Left renal cortex interstitium (tissue), 4 donors: Measurements from ENCODE around the gene ZNF613. TPM values are rescaled to one million over a fixed set of nuclear protein-coding genes. Genes with fewer than 3 reads are reported as not detected.
"Not testable (repeated sequence)": the region's sequence is repeated elsewhere in the genome, so short reads cannot be mapped to it uniquely, and the experiment has no call there.

Experiments used
- DNase-seq, 4 donors: peaks; one replicate each; pipeline ENCODE4 v3.0.0-alpha.2; 2013; ENCODE audit warnings: low read depth in 4 of 4, low spot score in 2 of 4, missing footprints in 1 of 4
- polyA plus RNA-seq, 4 donors: library from polyadenylated mRNA; unstranded; fragments of 120-200 nt; gene quantifications; one replicate each; pipeline ENCODE4 v1.2.1, GENCODE V29; 2013; ENCODE audit not compliant: insufficient read length in 4 of 4

ZNF613 gene
- polyA plus RNA-seq, 4 donors = 13.4 to 16.0 (median 14.4) TPM

DNA sequence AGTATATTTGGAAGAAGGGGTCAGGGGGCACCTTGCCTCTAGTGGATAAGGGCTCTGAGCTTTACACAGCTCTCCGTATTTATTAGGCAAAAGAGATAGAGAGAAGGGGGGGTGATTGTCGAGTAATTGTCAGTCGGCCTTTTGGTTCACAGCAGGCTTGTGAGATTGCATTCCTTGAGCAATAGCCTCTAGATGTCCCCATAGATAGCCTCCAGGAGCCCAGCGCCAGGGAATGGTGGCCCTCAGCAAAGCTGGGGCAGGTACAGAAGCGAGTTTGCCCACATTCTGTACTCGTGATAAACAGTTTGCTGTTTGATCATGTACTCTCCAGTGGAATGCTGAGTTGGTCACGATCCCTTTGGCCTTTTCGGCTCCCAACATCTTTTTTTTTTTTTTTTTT, 4.6 kb downstream of the ZNF613 start:
- DNase-seq = no peak

- DNase-seq = no peak
Observed at GRCh38 chr19:51938936-51939335, 11.7 kb downstream of the ZNF613 start.

GRCh38 chr19:51944798-51945552, 17.7 kb downstream of the ZNF613 start:
- DNase-seq = no peak

DNA sequence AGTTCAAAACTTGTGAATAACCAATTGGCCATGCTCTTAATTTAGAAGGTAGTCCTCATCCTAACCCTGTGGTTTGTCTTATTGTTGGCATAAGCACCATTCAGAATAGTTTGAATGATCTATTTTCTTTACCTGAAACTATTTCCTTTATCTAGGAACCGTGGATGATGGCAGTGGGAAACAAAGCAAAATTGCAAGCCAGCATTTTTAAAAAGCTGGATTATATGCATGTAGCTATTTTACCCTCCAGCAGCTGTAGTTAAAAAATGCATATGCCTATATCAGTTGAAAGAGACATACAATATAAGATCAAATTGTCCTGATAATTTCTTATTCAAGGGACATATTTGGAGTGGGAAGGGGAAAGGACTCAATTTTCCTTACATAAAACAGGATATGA, 19.3 kb downstream of the ZNF613 start:
- DNase-seq = no peak

DNA sequence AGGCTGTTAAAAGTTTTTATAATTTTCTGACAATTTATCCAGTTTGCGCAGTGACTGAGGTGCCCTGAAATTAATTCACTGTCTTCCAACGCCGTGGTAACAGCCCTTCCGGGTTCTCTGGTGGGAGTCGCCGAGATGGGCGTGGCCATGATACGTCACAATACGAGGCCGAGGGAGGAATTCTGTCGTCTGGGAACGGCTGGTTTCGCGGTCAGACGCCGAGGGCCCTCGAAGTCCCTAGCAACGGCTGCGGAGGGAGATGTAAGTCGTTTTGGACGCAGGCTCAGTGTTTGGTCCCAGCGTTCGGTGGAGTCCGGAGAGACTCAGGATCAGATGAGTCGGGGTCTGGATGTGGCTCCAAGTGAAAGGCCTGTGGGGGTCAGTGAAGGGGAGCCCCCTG, 21.7 kb downstream of the ZNF613 start:
- DNase-seq = peak in 3 of 4 donors; percentile 62 to 68 (median 64)

GRCh38 chr19:51957846-51958245, 30.6 kb downstream of the ZNF613 start:
- not testable (repeated sequence) for DNase-seq

DNA sequence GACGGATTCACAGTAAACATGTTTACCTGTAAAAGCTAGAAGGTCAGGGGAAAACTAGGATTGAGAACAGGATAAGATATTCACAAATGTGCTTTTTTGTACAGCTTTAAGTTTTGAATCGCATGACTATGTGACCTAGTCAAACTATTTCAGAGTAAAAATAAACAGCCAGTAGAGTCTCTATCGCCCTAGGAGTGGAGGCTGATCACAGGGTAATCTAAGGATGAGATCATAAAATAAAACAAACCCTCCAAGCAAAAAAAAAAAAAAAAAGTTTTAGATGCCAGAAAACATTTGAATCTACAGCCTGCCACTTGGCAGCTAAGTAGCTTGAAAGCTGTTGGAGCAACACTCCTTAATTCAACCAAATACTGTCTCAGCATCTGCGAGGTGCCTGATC, 32.5 kb downstream of the ZNF613 start:
- no peak for DNase-seq

DNA sequence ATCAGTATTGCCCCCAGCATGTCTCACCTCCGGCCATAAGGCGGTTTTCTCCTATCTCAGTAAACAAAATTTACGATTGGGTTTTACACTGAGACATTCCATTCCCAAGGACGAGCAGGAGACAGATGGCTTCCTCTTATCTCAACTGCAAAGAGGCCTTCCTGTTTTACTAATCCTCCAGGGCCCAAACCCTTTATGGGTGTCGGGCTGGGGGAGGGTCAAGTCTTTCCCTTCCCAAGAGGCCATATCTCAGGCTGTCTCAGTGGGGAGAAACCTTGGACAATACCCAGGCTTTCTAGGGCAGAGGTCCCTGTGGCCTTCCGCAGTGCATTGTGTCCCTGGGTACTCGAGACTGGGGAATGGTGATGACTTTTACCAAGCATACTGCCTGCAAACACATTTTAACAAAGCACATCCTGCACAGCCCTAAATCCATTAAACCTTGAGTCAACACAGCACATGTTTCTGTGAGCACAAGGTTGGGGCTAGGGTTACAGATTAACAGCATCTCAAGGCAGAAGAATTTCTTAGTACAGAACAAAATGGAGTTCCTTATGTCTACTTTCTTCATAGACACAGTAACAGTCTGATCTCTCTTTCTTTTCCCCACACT, 33.5 kb downstream of the ZNF613 start:
- DNase-seq = not testable (repeated sequence)

- DNase-seq = no peak
Observed at GRCh38 chr19:51965583-51965982, 38.3 kb downstream of the ZNF613 start.

- no peak for DNase-seq
Observed at GRCh38 chr19:51970718-51971117, 43.4 kb downstream of the ZNF613 start.

DNA sequence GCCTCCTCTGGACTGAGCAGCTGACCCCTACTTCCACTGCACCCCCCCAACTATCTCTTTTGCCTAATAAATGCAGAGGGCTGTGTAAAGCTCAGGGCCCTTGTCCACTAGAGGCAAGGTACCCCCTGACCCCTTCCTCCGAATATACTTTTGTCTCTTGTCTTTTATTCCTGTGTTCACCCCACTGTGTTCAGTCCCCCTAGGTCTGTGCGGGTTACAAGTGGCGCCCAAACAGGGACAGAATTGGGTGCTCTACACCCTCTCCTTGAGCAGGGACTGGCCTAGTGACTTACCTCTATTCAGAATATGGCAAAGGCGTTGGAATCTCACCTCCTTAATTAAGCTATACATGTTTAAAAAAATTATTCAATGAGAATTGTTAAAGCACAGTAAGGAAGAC, 44.4 kb downstream of the ZNF613 start:
- DNase-seq = no peak

DNA sequence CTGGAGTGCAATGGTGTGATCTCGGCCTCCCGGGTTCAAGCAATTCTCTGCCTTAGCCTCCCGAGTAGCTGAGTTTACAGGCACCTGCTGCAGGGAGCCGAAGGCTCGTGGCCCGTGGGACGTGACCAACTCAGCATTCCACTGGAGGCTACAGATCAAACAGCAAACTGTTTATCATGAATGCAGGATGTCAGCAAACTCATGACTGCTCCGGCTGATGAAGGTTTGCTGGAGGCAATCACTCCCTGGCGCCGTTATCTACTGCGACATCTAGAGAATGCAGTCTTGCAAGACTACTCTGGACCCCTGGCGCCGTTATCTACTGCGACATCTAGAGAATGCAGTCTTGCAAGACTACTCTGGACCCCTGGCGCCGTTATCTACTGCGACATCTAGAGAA, 48.5 kb downstream of the ZNF613 start:
- DNase-seq = not testable (repeated sequence)

DNA sequence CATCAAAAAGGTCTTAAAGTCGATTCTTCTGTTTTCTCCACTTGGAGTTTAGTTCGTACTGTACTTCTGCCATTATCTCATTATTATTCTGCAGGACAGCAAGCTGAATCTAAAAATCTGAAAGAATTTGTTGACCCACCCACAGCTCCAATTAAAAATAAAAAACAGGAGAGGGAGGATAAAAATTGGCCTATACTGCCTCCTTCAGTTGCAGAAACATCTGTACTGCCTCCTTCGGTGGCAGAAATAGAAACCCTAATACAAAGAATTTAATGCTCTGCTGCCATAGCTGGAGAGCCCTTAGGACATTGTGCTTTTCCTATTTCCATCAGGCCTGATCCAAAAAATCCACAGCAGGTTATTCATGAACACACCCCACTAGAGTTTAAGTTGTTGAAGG, 49.6 kb downstream of the ZNF613 start:
- no peak for DNase-seq

DNA sequence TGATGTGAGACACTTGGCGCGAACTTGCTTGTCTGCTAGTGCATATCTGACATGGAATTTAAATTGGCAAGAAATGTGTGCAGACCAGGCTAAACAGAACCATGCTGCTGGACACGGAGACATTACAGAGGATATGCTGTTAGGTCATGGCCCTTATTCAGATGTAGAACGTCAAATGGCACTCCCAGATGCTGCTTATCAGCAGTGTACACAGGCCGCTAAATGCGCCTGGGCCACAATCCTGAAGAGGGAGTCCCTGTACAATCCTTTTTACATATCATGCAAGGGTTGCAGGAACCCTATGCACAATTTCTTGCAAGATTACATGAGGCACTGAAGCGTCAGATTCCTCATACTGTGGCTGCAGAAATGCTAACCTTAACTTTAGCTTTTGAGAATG, 50.1 kb downstream of the ZNF613 start:
- no peak for DNase-seq

DNA sequence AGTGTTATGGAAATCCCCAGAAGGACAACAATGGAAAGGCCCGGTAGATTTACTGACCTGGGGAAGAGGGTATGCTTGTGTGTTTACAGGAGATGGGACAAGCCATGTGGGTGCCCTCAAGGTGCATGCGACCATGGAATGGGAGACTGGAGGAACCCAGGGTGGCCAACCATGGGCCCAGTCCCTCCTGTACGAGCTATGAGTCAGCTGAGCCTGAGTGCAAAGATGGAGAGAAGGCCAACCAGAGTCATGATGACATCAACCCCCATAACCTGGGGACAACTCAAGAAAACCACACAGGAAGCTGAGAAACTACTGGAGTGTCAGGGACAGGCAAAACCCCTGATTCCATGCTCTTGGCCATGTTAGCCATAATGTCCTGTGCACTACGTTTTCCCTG, 51.6 kb downstream of the ZNF613 start:
- DNase-seq = no peak

DNA sequence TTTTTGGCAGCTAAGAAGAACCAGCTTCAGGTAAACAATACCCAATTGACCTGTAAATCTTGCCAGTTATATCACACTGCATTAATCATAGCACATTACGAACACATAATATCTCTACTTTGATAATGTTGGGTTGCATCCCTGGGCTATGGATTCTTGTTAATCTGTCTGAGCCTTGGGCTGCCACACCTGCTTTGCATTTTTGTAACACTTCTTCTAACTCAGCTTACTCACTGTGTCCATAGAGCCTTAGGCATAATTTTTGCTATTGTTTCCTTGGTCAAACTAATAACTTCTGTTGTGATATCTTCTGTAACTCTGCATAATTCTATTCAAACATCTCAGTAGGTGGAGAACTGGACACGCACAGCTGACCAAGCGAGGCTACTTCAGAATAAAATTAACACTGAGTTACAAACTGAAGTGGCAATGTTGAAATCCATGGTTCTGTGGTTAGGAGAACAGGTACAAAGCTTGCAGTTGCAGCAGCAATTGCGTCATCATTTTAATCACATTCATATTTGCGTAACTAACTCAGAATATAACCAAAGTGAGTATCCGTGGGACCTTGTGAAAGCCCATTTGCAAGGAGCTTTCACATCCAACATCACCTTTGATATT, 53.0 kb downstream of the ZNF613 start:
- DNase-seq = no peak

DNA sequence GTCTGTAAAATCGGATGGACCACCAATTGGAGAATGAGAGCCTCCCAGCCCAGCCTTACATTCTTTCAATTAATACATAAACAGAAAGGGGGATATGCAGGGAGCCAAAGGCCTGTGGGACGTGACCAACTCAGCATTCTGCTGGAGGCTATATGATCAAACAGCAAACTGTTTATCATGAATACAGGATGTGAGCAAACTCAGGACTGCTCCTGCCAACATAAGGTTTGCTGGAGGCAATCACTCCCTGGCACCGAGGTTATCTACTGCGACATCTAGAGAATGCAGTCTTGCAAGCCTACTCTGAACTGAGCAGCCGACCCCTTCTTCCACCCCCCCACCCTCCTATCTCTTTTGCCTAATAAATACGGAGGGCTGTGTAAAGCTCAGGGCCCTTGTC, 53.7 kb downstream of the ZNF613 start:
- not testable (repeated sequence) for DNase-seq

DNA sequence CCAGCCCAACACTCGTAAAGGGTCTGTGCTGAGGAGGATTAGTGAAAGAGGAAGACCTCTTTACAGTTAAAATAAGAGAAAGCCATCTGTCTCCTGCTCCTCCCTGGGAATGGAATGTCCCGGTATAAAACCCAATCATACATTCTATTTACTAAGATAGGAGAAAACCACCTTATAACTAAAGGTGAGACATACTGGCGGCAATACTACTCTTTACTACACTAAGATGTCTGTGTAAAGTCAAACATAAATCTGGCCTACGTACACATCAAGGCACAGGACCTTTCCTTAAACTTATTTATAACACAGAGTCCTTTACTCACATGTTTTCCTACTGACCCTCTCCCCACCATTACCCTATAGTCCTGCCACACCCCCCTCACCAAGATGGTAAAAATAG, 56.1 kb downstream of the ZNF613 start:
- no peak for DNase-seq

DNA sequence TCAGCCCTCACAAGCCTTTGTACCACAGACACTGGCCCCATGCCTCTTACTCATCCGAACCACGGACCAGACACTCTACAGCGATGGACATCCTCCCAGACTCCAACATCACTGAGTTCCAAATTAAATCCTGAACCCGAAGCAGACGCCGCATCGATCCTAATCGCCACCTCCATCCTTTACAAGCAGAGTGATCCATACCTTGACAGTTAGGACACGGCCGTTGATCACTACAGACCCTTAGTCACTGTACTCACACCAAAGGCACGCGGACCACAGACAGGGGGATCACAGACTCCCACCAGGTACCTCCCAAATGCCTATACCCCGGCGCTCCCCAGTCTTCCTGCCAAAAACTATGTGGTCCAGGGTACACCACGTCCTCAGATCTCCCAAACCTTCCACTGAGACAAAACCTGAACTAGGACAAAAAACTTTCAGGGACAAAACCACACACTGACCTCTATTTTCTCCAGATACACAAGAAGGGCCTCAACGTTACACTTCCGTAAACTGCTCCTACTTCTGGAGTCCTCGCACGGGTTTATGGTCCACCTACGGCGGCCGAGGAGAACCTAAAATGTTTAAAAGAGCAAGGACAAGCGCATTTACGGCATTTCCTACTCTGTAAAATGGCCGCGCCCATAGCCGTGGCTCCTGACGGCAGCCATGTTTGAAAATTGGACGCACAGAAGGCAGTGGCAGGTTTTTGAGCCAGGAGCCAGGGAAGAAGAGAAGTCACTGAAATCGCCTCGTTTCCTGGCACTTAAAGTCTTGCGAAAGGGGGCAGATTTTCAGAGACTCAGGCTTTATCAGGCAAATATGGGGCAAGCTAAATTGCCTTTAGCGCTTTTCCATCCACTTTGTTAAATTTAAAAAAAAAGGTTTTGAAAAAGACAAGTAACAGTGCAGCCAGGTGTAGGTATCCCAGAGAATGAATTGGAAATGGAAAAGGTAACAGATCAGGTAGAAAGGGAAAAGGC, 59.3 kb downstream of the ZNF613 start, which contains the start of gene ZNF350:
Gene ZNF350 (minus strand): TSS at position 532 of the 983 bp plus-strand sequence. CDS start 12,480 bp downstream, outside the sequence.
- DNase-seq = peak; percentile 77 to 96 (median 88)

DNA sequence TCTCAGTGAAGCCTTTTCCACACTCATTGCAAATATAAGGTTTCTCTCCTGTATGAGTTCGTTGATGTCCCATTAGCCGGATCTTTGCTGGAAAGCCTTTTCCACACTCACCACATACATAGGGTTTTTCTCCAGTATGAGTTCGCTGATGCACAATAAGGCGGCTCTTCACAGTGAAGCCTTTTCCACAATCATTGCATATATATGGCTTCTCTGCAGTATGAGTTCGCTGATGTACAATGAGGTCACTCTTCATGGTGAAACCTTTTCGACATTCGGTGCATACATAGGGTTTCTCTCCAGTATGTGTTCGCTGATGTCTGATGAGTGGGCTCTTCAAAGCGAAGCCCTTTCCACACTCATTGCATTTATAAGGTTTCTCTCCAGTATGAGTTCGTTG, 66.2 kb downstream of the ZNF613 start:
- DNase-seq = no peak
